NCI-H2196 (cell line): Measurements from ENCODE around the gene ABCA8.
"Not testable (repeated sequence)": the region's sequence is repeated elsewhere in the genome, so short reads cannot be mapped to it uniquely, and the experiment has no call there.

ENCODE experiments used
- DNase-seq: peaks from one replicate; lab custom pipeline; 2025; ENCODE audit not compliant: unreplicated experiment; lab: John Stamatoyannopoulos, UW

The ABCA8 gene

GRCh38 chr17:68955181-68955841 lies at the start of gene ABCA8:
Gene ABCA8, minus strand, starts transcription at chr17:68955392. Its CDS starts 13,358 bp downstream, at chr17:68942034.
- no peak for DNase-seq

- not testable (repeated sequence) for DNase-seq
Measured at GRCh38 chr17:69004759-69005158, 49.6 kb upstream of the ABCA8 start.

- DNase-seq, result not testable (repeated sequence)
Measured at GRCh38 chr17:68999743-69000142, 44.6 kb upstream of the ABCA8 start.

GRCh38 chr17:68993112-68993511 lies 37.9 kb upstream of the ABCA8 start:
- DNase-seq, result no peak

GRCh38 chr17:68987966-68988365 lies 32.8 kb upstream of the ABCA8 start:
- no peak for DNase-seq

- peak; percentile 4 for DNase-seq
Measured at GRCh38 chr17:68981288-68981687, 26.1 kb upstream of the ABCA8 start.

- no peak for DNase-seq
Measured at GRCh38 chr17:68973098-68973846, 18.1 kb upstream of the ABCA8 start.

- DNase-seq, result peak; percentile 26
Measured at GRCh38 chr17:68972119-68972704, 17.0 kb upstream of the ABCA8 start.

GRCh38 chr17:68969101-68969500 lies 13.9 kb upstream of the ABCA8 start:
- no peak for DNase-seq

GRCh38 chr17:68963958-68964357 lies 8.8 kb upstream of the ABCA8 start:
- no peak for DNase-seq

GRCh38 chr17:68961214-68961882 lies 6.2 kb upstream of the ABCA8 start:
- DNase-seq, result no peak

GRCh38 chr17:68959117-68959516 lies 3.9 kb upstream of the ABCA8 start:
- DNase-seq, result not testable (repeated sequence)

- no peak for DNase-seq
Measured at GRCh38 chr17:68957944-68958343, 2.8 kb upstream of the ABCA8 start.

- DNase-seq, result no peak
Measured at GRCh38 chr17:68954146-68954896, 871 bp downstream of the ABCA8 start.

GRCh38 chr17:68953340-68953997 lies 1.7 kb downstream of the ABCA8 start:
- no peak for DNase-seq

GRCh38 chr17:68950725-68951124 lies 4.5 kb downstream of the ABCA8 start:
- DNase-seq, result no peak

- DNase-seq, result not testable (repeated sequence)
Measured at GRCh38 chr17:68947868-68948267, 7.3 kb downstream of the ABCA8 start.

- DNase-seq, result no peak
Measured at GRCh38 chr17:68944435-68945035, 10.7 kb downstream of the ABCA8 start.

- DNase-seq, result not testable (repeated sequence)
Measured at GRCh38 chr17:68943812-68944182, 11.4 kb downstream of the ABCA8 start.
